Activated T-cell treated with anti-CD3 and anti-CD28 coated beads for 48 hours (primary cell): ENCODE data around the gene NBPF9.
"Not testable (repeated sequence)": the region's sequence is repeated elsewhere in the genome, so short reads cannot be mapped to it uniquely, and the experiment has no call there.

Source experiments
- DNase-seq: peaks from one replicate; pipeline ENCODE4 v3.0.0-alpha.2; 2020; ENCODE audit warnings: low read depth

NBPF9 gene

DNA sequence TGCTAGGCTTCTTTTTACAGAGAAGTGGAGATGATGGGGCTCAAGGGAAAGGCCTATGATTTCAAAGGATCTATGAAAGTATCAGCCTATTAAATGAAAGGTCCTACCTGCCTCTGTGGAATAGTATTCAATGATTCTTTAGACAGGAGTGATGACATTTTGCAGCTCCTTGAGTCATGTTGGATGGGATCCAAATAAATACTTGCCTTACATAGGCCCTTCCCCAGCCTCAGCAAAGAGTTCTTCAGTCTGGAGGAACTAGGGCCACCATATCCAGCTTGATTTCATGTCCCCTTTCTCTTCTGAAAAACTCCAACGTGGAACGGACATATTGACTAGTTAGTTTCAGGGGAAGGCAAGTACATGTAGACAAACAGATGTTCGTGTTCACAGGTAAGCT, 87.8 kb downstream of the NBPF9 start:
- DNase-seq, result not testable (repeated sequence)

GRCh38 chr1:149013513-149013912, 89.8 kb downstream of the NBPF9 start:
- not testable (repeated sequence) for DNase-seq

- DNase-seq, result not testable (repeated sequence)
Observed at GRCh38 chr1:149012599-149012998, 90.8 kb downstream of the NBPF9 start.

DNA sequence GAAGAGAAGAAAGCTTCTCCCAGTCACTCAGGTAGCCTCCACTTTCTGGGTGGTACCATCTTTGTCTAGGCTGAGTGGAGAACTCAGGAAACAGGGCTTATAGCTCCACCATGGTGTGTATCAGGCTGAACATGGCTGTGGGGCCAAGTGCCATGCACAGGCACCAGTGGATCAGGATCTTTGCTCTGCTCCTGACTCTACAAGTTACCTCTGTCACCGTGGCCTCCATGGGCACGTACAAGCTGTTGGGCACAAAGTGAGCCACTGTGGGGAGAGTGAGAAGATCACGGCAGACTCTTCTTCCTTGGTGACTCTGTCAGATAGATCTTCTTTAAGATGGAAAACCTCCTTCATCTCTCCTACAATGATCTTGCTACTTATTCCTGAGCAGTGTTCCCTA, 93.6 kb downstream of the NBPF9 start:
- not testable (repeated sequence) for DNase-seq

- not testable (repeated sequence) for DNase-seq
Observed at GRCh38 chr1:149008769-149009168, 94.6 kb downstream of the NBPF9 start.

DNA sequence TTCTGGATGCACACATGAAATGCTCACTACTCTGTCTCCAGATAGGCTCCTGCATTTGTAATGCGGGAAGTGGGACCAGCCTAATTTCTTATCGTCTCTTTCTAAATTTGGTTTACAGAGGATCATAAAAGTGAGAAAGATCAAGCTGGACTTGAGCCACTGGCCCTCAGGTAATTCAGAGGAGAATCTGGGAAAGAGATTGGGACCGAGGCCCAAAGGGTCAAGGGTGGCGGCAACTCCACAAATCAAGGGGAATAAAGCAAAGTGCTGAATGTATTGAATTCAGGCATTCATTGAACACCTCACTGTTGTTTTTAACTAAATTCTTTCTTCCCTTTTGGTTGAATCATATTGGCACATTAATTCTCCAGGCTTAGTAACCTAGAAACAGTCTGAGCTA, 95.0 kb downstream of the NBPF9 start:
- not testable (repeated sequence) for DNase-seq
